ENCODE results near the gene IL1RN. TPM values are rescaled to one million over a fixed set of nuclear protein-coding genes. Genes with fewer than 3 reads are reported as not detected.
A peak's percentile ranks its signal among the peaks of the same experiment; 100 is the strongest.

Gene IL1RN
- total and polyA plus RNA-seq, 2 of the 13 experiments (the other 11 are each of a cell fraction or from before 2014, with no cell fraction given) = 21.2 to 101 TPM

DNA sequence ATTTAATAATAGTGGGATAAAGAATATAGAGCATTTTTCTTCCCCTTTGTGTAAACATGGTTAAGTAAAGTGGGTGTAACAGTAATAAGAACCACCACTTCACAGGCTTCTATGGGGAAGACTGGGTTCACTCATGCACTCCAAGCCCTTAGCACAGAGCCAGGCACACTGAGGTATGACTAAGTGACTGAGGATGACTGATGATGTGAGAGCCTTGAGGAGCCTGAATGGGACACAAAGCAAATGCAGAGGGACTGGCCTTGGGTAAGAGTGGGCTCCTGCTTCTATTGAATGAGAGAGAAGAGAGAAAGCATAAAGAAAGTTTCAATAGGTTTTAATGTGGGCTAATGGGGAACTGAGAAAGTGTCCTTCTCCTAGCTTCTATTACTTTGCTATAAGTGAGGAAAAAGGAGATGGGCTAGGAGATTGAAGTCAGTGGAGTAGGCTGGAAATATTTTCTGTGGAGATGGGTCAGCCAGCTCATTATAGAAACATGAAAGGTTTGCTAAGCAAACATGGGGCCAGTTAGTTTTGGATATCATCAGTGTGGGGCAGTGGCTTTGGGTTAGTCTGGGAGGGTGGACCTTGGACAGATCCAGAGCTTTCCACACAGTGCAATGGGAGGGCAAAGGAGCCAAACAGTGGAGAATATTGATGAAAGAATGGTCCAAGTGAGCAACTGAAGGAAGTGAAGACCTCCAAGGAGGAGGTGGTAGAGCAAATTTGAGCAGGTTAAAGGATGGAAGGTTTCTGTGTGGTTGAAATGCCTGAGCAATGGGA is 39.0 kb upstream of the IL1RN start (continued):
- TF ChIP-seq ASH2L (IDR thresholded peaks at IDR 0.05; ENCODE audit: insufficient read length, low read depth, low read length) (no peak), MEIS1 (CRISPR knock-in tag; IDR thresholded peaks at IDR 0.05; ENCODE audit: borderline replicate concordance) (no peak), NPAS2 (CRISPR knock-in tag; IDR thresholded peaks at IDR 0.05; ENCODE audit: borderline replicate concordance) (no peak), ZNF441 (CRISPR knock-in tag; IDR thresholded peaks at IDR 0.05; ENCODE audit: borderline replicate concordance) (no peak; the same call in 1 of the 2 replicates), ISL2 (CRISPR knock-in tag; IDR thresholded peaks at IDR 0.05) (peak; percentile 78; the same call in 1 of the 2 replicates), THYN1 (CRISPR knock-in tag; IDR thresholded peaks at IDR 0.05; ENCODE audit: borderline replicate concordance, low read depth) (no peak), MAF1 (CRISPR knock-in tag; IDR thresholded peaks at IDR 0.05; ENCODE audit: borderline replicate concordance) (no peak), ZNF839 (CRISPR knock-in tag; IDR thresholded peaks at IDR 0.05; ENCODE audit: borderline replicate concordance) (no peak), ZNF841 (CRISPR knock-in tag; IDR thresholded peaks at IDR 0.05; ENCODE audit: borderline replicate concordance) (no peak), PHF5A (CRISPR knock-in tag; IDR thresholded peaks at IDR 0.05; ENCODE audit: low read depth, unreplicated experiment) (peak; percentile 47), SRY (CRISPR knock-in tag; IDR thresholded peaks at IDR 0.05) (no peak), ZNF30 (CRISPR knock-in tag; IDR thresholded peaks at IDR 0.05) (no peak), ZNF777 (CRISPR knock-in tag; IDR thresholded peaks at IDR 0.05) (no peak), ZFP82 (CRISPR knock-in tag; IDR thresholded peaks at IDR 0.05; ENCODE audit: borderline replicate concordance) (no peak), MAZ (IDR thresholded peaks at IDR 0.05; ENCODE audit: borderline replicate concordance, low read depth, low read length) (no peak), MAZ (CRISPR knock-in tag; IDR thresholded peaks at IDR 0.05; ENCODE audit: low read depth) (no peak; the same call in 1 of the 2 replicates), SP140L (CRISPR knock-in tag; IDR thresholded peaks at IDR 0.05; ENCODE audit: borderline replicate concordance) (peak; percentile 46; the same call in 1 of the 2 replicates), NFE2L2 (IDR thresholded peaks at IDR 0.05; ENCODE audit: low read length) (no peak), TAF15 (IDR thresholded peaks at IDR 0.05; ENCODE audit: low read depth, low read length, poor library complexity, severe bottlenecking) (no peak), ZSCAN9 (CRISPR knock-in tag; IDR thresholded peaks at IDR 0.05; ENCODE audit: borderline replicate concordance) (no peak), TOPORS (CRISPR knock-in tag; IDR thresholded peaks at IDR 0.05) (no peak), REXO4 (CRISPR knock-in tag; IDR thresholded peaks at IDR 0.05; ENCODE audit: borderline replicate concordance) (no peak), FIP1L1 (IDR thresholded peaks at IDR 0.05; ENCODE audit: borderline replicate concordance, insufficient read depth, low read depth, low read length) (no peak)
- TF ChIP-seq, protein P1, sequence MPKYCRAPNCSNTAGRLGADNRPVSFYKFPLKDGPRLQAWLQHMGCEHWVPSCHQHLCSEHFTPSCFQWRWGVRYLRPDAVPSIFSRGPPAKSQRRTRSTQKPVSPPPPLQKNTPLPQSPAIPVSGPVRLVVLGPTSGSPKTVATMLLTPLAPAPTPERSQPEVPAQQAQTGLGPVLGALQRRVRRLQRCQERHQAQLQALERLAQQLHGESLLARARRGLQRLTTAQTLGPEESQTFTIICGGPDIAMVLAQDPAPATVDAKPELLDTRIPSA (CRISPR knock-in tag; IDR thresholded peaks at IDR 0.05; ENCODE audit: borderline replicate concordance) = no peak
- TF ChIP-seq, protein P2, sequence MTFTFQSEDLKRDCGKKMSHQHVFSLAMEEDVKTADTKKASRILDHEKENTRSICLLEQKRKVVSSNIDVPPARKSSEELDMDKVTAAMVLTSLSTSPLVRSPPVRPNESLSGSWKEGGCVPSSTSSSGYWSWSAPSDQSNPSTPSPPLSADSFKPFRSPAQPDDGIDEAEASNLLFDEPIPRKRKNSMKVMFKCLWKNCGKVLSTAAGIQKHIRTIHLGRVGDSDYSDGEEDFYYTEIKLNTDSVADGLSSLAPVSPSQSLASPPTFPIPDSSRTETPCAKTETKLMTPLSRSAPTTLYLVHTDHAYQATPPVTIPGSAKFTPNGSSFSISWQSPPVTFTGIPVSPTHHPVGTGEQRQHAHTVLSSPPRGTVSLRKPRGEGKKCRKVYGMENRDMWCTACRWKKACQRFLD (CRISPR knock-in tag; IDR thresholded peaks at IDR 0.05; ENCODE audit: borderline replicate concordance) = no peak
- TF ChIP-seq, protein P3, sequence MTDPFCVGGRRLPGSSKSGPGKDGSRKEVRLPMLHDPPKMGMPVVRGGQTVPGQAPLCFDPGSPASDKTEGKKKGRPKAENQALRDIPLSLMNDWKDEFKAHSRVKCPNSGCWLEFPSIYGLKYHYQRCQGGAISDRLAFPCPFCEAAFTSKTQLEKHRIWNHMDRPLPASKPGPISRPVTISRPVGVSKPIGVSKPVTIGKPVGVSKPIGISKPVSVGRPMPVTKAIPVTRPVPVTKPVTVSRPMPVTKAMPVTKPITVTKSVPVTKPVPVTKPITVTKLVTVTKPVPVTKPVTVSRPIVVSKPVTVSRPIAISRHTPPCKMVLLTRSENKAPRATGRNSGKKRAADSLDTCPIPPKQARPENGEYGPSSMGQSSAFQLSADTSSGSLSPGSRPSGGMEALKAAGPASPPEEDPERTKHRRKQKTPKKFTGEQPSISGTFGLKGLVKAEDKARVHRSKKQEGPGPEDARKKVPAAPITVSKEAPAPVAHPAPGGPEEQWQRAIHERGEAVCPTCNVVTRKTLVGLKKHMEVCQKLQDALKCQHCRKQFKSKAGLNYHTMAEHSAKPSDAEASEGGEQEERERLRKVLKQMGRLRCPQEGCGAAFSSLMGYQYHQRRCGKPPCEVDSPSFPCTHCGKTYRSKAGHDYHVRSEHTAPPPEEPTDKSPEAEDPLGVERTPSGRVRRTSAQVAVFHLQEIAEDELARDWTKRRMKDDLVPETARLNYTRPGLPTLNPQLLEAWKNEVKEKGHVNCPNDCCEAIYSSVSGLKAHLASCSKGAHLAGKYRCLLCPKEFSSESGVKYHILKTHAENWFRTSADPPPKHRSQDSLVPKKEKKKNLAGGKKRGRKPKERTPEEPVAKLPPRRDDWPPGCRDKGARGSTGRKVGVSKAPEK (CRISPR knock-in tag; IDR thresholded peaks at IDR 0.05; ENCODE audit: borderline replicate concordance) = no peak
